IPS-18a (cell line): ENCODE data around the gene DNAH11.
"Not testable (repeated sequence)": the region's sequence is repeated elsewhere in the genome, so short reads cannot be mapped to it uniquely, and the experiment has no call there.

Experiments
- H3K27ac ChIP-seq: one replicate; pipeline ENCODE4 v1.5.1; 2013; ENCODE audit warnings: low read length
- H3K27me3 ChIP-seq: one replicate; pipeline ENCODE4 v1.6.1; 2013; ENCODE audit warnings: mild to moderate bottlenecking, low read length; ENCODE audit not compliant: control insufficient read depth, insufficient read depth
- H3K36me3 ChIP-seq: one replicate; pipeline ENCODE4 v1.6.1; 2013; ENCODE audit warnings: low read depth, low read length; ENCODE audit not compliant: control insufficient read depth
- H3K4me1 ChIP-seq: one replicate; pipeline ENCODE4 v1.6.1; 2013; ENCODE audit warnings: low read depth, low read length; ENCODE audit not compliant: control insufficient read depth
- H3K4me3 ChIP-seq: one replicate; pipeline ENCODE4 v1.5.1; 2013; ENCODE audit warnings: low read length
- H3K9ac ChIP-seq: one replicate; pipeline ENCODE4 v1.6.1; 2013; ENCODE audit warnings: mild to moderate bottlenecking, low read length, moderate library complexity
- H3K9me3 ChIP-seq: one replicate; pipeline ENCODE4 v1.6.1; 2013; ENCODE audit warnings: low read depth, low read length; ENCODE audit not compliant: control insufficient read depth

The DNAH11 gene

DNA sequence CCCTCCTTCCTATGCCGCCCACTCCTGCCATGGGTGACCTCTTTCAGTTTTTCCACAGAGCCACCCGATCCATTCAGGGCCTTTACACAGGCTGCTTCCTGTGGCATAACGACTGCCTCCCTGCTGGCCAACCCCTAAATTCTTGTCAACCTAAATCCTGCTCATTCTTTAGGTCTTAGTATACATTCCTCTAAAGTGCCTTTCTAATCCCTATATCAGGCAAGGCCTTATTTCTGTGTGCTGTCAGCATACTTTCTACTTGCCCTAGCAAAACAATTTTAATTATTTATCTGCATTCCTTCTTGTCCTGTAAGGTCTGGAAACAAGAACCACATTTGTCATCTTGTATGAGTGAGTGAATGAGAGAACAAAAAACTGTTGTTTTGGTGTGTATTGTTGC is 132.4 kb downstream of the DNAH11 start:
- H3K9ac ChIP-seq: no peak overlapping the region
- H3K36me3 ChIP-seq: no peaks in the 10 kb centered on the region
- no peaks in the 10 kb centered on the region for H3K9me3 ChIP-seq
- no peak overlapping the region for H3K4me3 ChIP-seq
- H3K4me1 ChIP-seq: no peaks in the 10 kb centered on the region
- H3K27ac ChIP-seq: no peak overlapping the region
- no peaks in the 10 kb centered on the region for H3K27me3 ChIP-seq

- H3K4me3 ChIP-seq: no peak overlapping the region
- no peaks in the 10 kb centered on the region for H3K9me3 ChIP-seq
- H3K9ac ChIP-seq: no peak overlapping the region
- H3K36me3 ChIP-seq: no peaks in the 10 kb centered on the region
- H3K27ac ChIP-seq: no peak overlapping the region
- no peaks in the 10 kb centered on the region for H3K27me3 ChIP-seq
- H3K4me1 ChIP-seq: peaks cover 3% of the 10 kb centered on the region
These were observed 147.9 kb downstream of the DNAH11 start for GRCh38 chr7:21690705-21691104.

DNA sequence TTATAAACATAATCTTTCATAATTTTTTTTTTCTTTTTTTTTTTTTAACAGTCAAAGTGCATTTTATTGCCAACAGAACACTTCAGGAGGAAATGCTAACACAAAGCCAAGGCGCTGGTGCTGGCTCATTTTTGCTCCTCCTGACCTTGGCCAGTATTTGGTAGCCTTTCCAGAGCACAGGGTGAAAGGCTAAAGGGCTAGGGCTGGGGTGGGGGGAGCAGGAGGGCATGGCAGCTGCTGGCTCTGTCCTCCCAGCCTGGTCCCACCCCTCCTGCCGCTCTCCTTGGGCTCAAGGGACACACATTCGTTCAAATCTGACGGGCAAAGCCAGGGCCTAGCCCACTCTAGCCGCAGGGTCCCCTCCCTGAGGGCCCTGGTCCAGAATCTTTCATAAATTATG is 148.3 kb downstream of the DNAH11 start:
- not testable (repeated sequence) for H3K4me1 ChIP-seq, H3K27me3 ChIP-seq, H3K9ac ChIP-seq, H3K4me3 ChIP-seq, H3K27ac ChIP-seq, H3K9me3 ChIP-seq, H3K36me3 ChIP-seq

GRCh38 chr7:21700587-21700986 is 157.7 kb downstream of the DNAH11 start:
- not testable (repeated sequence) for H3K9ac ChIP-seq, H3K36me3 ChIP-seq, H3K27me3 ChIP-seq, H3K9me3 ChIP-seq, H3K27ac ChIP-seq, H3K4me1 ChIP-seq, H3K4me3 ChIP-seq

DNA sequence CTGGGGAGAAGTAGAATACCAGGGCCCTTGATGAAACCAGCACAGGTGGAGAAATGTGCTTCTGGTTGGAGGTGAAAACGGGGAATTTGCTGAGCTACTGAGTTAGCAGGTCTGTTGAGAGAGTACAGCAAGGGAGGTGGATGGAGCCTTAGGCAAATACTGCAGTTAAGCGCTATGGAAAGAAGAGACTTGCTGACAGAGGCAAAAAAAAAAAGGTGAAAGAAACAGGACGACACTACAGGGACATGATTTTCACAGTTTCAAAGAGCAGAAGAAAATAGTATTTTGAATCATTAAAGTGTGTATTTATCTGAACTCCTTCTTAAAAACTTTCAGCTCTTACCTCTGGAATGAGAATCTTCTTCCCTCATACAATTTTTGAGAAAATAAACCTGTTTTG is 159.5 kb downstream of the DNAH11 start:
- Histone ChIP-seq H3K27ac (no peak overlapping the region), H3K9ac (no peak overlapping the region), H3K4me1 (no peaks in the 10 kb centered on the region), H3K36me3 (no peaks in the 10 kb centered on the region), H3K27me3 (no peaks in the 10 kb centered on the region), H3K9me3 (no peaks in the 10 kb centered on the region), H3K4me3 (no peak overlapping the region)

GRCh38 chr7:21704359-21704758 is 161.5 kb downstream of the DNAH11 start:
- H3K4me3 ChIP-seq: no peak overlapping the region
- no peak overlapping the region for H3K27ac ChIP-seq
- no peaks in the 10 kb centered on the region for H3K27me3 ChIP-seq
- no peaks in the 10 kb centered on the region for H3K9me3 ChIP-seq
- H3K4me1 ChIP-seq: no peaks in the 10 kb centered on the region
- no peaks in the 10 kb centered on the region for H3K36me3 ChIP-seq
- H3K9ac ChIP-seq: no peak overlapping the region

- Histone ChIP-seq H3K36me3 (no peaks in the 10 kb centered on the region), H3K4me1 (no peaks in the 10 kb centered on the region), H3K9me3 (no peaks in the 10 kb centered on the region), H3K27me3 (no peaks in the 10 kb centered on the region), H3K27ac (no peak overlapping the region), H3K9ac (no peak overlapping the region), H3K4me3 (no peak overlapping the region)
These were observed 163.3 kb downstream of the DNAH11 start for GRCh38 chr7:21706131-21706530.

- Histone ChIP-seq H3K27ac (no peak overlapping the region), H3K4me1 (no peaks in the 10 kb centered on the region), H3K9ac (no peak overlapping the region), H3K4me3 (no peak overlapping the region), H3K27me3 (no peaks in the 10 kb centered on the region), H3K9me3 (no peaks in the 10 kb centered on the region), H3K36me3 (no peaks in the 10 kb centered on the region)
These were observed 164.7 kb downstream of the DNAH11 start for GRCh38 chr7:21707566-21707965.

DNA sequence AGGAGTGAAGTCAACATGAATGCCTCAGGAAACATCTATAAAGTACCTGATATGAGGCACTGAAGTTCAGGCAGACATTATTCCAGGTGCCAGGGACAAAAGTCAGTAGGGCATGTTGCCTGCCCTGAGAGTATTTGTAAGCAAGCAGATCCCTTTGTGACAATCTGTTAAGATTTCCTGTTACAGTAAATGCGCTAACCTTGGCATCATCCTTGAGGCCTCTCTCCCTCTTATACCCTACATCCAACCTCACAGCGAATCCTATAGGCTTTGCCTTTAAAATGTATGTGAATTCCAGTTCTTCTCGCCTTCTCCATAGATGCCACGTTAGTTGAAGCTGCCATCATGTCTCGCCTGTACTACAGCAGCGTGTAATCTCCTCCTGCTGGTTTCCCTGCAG is 165.3 kb downstream of the DNAH11 start:
- H3K9me3 ChIP-seq: no peaks in the 10 kb centered on the region
- H3K27ac ChIP-seq: no peak overlapping the region
- no peaks in the 10 kb centered on the region for H3K4me1 ChIP-seq
- no peak overlapping the region for H3K9ac ChIP-seq
- H3K4me3 ChIP-seq: no peak overlapping the region
- no peaks in the 10 kb centered on the region for H3K27me3 ChIP-seq
- H3K36me3 ChIP-seq: no peaks in the 10 kb centered on the region

DNA sequence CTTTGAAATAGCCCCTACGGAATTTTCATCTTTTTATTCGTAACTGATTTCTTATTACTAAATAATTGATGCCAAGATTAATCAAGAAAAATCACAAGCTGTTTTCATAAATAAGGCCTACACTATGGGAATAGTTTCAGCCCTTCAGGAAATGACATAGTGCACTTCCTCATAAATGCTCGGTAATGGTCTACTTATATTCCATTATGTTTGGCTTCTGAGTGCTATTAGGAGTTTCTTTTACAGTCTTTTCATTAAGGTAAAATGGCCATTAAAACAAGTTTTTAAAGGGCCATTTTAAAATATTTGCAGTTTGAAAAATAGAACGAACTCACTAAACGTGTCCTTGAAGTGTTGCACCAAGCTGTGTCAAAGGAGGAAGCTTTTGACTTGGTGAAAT is 174.5 kb downstream of the DNAH11 start:
- H3K36me3 ChIP-seq: no peaks in the 10 kb centered on the region
- H3K27me3 ChIP-seq: no peaks in the 10 kb centered on the region
- no peak overlapping the region for H3K27ac ChIP-seq
- no peak overlapping the region for H3K4me3 ChIP-seq
- no peaks in the 10 kb centered on the region for H3K9me3 ChIP-seq
- H3K9ac ChIP-seq: no peak overlapping the region
- no peaks in the 10 kb centered on the region for H3K4me1 ChIP-seq

DNA sequence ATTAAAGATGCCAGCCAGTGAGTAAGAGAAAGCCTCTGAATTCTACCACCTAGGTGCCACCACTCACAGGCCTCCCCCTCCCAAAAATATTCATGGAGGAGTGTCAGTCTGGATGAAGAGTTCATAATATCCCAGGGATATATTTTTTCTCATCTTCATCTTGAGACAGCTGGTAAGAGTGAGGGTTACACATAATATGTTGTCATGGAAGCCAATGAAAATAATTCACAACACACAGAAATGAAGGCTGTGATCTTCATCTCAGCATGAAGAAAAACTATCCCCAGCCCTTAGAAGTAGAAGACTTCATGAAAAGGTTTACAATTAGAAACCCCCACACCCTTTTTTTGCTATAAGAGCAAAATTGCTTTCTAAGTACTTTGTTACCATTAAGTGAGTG is 175.6 kb downstream of the DNAH11 start:
- Histone ChIP-seq H3K27ac (no peak overlapping the region), H3K36me3 (no peaks in the 10 kb centered on the region), H3K27me3 (no peaks in the 10 kb centered on the region), H3K4me3 (no peak overlapping the region), H3K9ac (no peak overlapping the region), H3K4me1 (no peaks in the 10 kb centered on the region), H3K9me3 (no peaks in the 10 kb centered on the region)

DNA sequence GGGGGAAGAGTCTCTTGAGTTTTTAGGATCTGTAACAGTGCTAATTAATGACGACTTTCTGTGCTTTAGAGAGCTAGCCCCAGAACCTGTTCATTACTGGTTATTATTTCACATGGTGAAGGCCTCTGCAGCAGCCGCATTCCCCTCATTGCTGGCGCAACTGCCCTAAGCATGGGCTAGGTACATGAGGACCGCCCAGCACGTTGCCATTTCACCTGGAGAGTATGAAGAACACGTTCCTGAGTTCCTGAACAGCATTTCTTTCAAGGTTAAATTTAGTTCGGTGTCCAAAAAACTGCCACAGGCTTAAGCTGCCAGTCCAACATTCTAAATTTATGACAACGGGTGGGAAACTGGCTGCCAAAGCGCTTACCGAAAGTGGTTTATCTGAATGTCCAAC is 177.0 kb downstream of the DNAH11 start:
- Histone ChIP-seq H3K27ac (no peak overlapping the region), H3K9me3 (no peaks in the 10 kb centered on the region), H3K36me3 (no peaks in the 10 kb centered on the region), H3K9ac (no peak overlapping the region), H3K4me1 (no peaks in the 10 kb centered on the region), H3K27me3 (no peaks in the 10 kb centered on the region), H3K4me3 (no peak overlapping the region)

GRCh38 chr7:21722371-21722770 is 179.5 kb downstream of the DNAH11 start:
- Histone ChIP-seq H3K27ac (no peak overlapping the region), H3K36me3 (no peaks in the 10 kb centered on the region), H3K4me3 (no peak overlapping the region), H3K27me3 (no peaks in the 10 kb centered on the region), H3K9ac (no peak overlapping the region), H3K9me3 (no peaks in the 10 kb centered on the region), H3K4me1 (no peaks in the 10 kb centered on the region)
